OCI-LY3 (cell line): Measurements from ENCODE around the gene DNAJC17.

Experiments used
- CTCF ChIP-seq: fragments of 200-600, 300-600 bp; sonication (generic); IDR thresholded peaks from 2 replicates; pipeline ENCODE4 v1.5.1; 2014; ENCODE audit warnings: antibody characterized with exemption, low read length, low read depth
- EZH2phosphoT487 ChIP-seq: fragments of 200-600 bp; shearing (Covaris generic); IDR thresholded peaks from 2 replicates; pipeline ENCODE4 v1.6.1; 2018; ENCODE audit warnings: antibody characterized with exemption, mixed run types, low read depth

DNA sequence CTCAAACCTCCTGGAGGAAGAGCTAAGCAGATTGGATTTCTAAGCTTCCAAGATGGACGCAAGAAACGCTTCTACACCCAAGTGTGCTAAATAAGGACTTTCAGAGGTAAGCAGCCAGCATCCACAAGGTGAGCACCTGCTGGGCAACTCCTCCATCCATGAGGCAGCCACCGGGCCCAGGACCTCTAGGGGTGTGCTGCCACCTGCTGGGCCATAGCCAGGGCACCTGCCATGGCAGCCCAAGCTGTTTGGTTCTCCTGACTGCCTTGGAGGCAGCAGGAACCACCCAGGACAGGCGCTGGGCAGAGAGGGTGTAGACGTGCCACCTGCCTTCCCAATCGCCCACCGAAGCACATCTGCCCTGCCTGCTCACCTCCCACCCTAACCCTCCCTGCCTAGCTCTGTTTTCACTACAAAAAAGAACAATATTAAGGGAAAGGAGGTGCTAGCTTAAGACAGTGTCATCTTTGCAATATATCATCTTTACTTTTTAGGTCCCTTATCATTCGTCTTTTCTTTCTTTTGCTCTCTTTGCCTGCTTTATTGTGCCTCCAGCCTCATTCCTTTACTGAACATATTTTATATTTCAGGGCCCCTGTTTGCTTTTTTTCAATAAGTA is 24.6 kb downstream of the DNAJC17 start:
- TF ChIP-seq CTCF (peak; percentile 85), EZH2phosphoT487 (no peak)
